BLaER1 (cell line): ENCODE measurements around the gene UBAC2.

ENCODE experiments used
- H3K27ac ChIP-seq: shearing (Covaris generic); formaldehyde crosslinking; 2 replicates; pipeline ENCODE4 v1.8.1; 2022
- H3K27me3 ChIP-seq: shearing (Covaris generic); formaldehyde crosslinking; 2 replicates; pipeline ENCODE4 v1.8.1; 2022
- H3K36me3 ChIP-seq: shearing (Covaris generic); formaldehyde crosslinking; 2 replicates; pipeline ENCODE4 v1.8.1; 2022
- H3K4me1 ChIP-seq: shearing (Covaris generic); formaldehyde crosslinking; 2 replicates; pipeline ENCODE4 v1.8.1; 2022
- H3K4me2 ChIP-seq: shearing (Covaris generic); formaldehyde crosslinking; 2 replicates; pipeline ENCODE4 v1.8.1; 2022
- H3K4me3 ChIP-seq: shearing (Covaris generic); formaldehyde crosslinking; 2 replicates; pipeline ENCODE4 v1.8.1; 2022
- H3K9ac ChIP-seq: shearing (Covaris generic); formaldehyde crosslinking; 2 replicates; pipeline ENCODE4 v1.8.1; 2022
- H3K9me3 ChIP-seq: shearing (Covaris generic); formaldehyde crosslinking; 2 replicates; pipeline ENCODE4 v1.8.1; 2022
- H4K20me1 ChIP-seq: shearing (Covaris generic); formaldehyde crosslinking; 2 replicates; pipeline ENCODE4 v1.8.1; 2022
- Cebpa-rat ChIP-seq: shearing (Covaris generic); IDR thresholded peaks from 2 replicates; pipeline ENCODE4 v1.8.1; 2022

Gene UBAC2

DNA sequence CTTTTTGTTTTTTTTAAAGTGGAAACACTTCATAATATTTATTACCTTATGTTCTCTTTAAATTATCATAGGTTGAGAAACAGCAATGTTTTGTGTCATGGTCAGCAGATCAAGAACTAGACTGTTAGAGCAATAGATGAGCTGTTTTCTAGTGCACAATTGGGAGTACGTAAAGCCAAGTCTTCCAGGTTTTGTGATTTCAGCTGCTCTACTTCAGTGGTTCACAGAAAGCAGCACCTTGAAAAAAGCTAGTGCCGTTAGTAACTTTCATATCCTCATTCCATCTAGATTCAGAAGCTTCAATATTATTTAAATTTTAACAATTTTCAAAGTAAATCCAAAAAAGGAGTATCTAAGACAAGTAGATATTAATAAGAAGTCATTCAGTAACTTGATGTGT, 55.6 kb downstream of the UBAC2 start:
- no peak overlapping the region for H3K4me3 ChIP-seq
- peak overlapping the region; percentile 59 for H3K4me2 ChIP-seq
- H3K27ac ChIP-seq: peak overlapping the region; percentile 39; the same call in 1 of the 2 replicates
- no peaks in the 10 kb centered on the region for H3K27me3 ChIP-seq
- TF ChIP-seq Cebpa-rat: no peak
- 0 out of 2 replicates have a peak, but pooled peaks cover 6% of the 10 kb centered on the region for H4K20me1 ChIP-seq
- H3K9ac ChIP-seq: no peak overlapping the region
- H3K4me1 ChIP-seq: peaks cover 73% of the 10 kb centered on the region
- H3K9me3 ChIP-seq: no peaks in the 10 kb centered on the region
- peaks cover 40% of the 10 kb centered on the region for H3K36me3 ChIP-seq

DNA sequence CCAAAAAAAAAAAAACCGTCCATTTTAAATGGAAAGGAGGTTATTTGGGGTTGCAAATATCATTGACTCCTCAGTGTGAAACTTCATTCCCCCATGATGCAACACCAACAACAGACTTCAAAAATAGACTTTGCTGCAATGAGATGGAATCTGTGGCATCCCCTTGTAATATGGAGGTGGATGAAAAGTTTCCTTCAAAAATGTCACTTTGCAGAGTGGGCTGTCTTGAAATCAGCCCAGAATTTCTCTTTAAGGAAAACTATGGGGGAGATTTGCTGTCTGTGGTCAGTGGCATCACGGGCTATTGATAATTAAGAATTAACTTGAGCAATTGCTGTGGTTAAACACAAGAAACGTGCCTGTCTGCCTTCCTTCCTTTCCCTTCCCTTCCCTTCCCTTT, 56.1 kb downstream of the UBAC2 start:
- peak overlapping the region; percentile 59 for H3K4me2 ChIP-seq
- no peak overlapping the region for H3K9ac ChIP-seq

DNA sequence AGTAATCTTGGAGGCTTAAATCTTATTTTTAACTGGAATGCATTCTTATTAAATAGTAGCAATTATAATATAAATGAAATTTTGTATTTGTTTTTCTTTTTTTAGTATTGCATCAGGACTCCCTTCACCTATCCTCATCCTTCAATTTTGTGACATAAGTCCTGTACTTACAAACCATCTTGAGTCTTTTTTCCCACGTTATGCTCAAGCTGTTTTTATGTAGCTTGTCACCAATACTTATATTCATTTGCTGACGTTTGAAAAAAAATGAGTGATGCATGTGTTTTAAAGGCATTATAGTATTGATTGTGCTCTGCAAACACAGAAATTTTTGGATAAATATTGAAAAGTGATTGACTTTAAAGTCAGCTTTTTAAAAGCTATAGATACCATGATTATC, 56.6 kb downstream of the UBAC2 start:
- peak overlapping the region; percentile 34; the same call in 1 of the 2 replicates for H3K4me3 ChIP-seq
- no peaks in the 10 kb centered on the region for H3K9me3 ChIP-seq
- no peaks in the 10 kb centered on the region for H3K27me3 ChIP-seq
- peaks cover 83% of the 10 kb centered on the region for H3K4me1 ChIP-seq
- no peak for TF ChIP-seq Cebpa-rat
- no peak overlapping the region; the same call in 1 of the 2 replicates for H3K27ac ChIP-seq
- H3K4me2 ChIP-seq: peak overlapping the region; percentile 59
- peaks cover 38% of the 10 kb centered on the region for H3K36me3 ChIP-seq
- H4K20me1 ChIP-seq: no peaks in the 10 kb centered on the region
- H3K9ac ChIP-seq: no peak overlapping the region

More for the DNA sequence above, 56.1 kb downstream of the UBAC2 start:
- Histone ChIP-seq H3K27me3 (no peaks in the 10 kb centered on the region), H3K27ac (peak overlapping the region; percentile 39), H3K4me3 (peak overlapping the region; percentile 34; the same call in 1 of the 2 replicates), H3K9me3 (no peaks in the 10 kb centered on the region), H3K36me3 (peaks cover 38% of the 10 kb centered on the region), H4K20me1 (0 out of 2 replicates have a peak, but pooled peaks cover 4% of the 10 kb centered on the region), H3K4me1 (peaks cover 77% of the 10 kb centered on the region)
- TF ChIP-seq Cebpa-rat: no peak

DNA sequence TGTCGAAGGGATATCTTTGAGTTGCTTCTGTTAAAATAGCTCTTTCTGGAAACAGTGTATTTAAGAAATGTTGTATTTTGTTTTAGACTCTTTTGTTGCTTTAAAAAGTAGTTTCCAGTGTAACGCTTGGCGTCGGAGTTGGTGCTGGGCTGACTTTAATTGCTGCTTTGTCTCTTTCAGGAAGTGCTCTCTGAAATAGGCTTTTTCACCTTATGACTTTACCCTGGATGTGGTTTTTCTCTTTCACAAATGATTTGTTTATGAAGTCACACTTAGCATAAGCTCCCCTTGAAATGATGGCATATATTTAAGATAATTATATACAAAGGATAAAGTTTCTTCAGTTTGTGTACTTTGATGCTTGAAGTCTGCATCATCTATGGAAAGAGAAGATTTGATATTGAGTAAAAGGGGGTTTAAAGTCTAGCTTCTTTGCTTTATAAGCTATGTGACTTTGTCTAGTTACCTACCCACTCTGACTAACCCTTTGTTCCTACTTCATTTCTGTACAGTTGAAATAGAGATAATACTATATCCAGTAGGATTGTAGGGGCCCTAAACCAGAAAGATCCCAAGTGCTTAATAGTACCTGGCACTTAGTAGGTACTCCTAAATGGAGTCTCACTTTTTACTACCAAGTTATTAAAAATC, 57.7 kb downstream of the UBAC2 start, which contains the start of gene GPR18:
Gene GPR18, minus strand, starts transcription at position 170 of the 651 bp plus-strand sequence. CDS start 2,507 bp downstream, outside the sequence.
- Histone ChIP-seq H3K27me3 (no peaks in the 10 kb centered on the region), H3K27ac (peak within 1 kb of the TSS; percentile 74), H3K4me3 (peak within 1 kb of the TSS; percentile 51), H3K4me2 (peak within 1 kb of the TSS; percentile 73), H3K4me1 (peaks cover 94% of the 10 kb centered on the region), H3K9ac (peak within 1 kb of the TSS; percentile 71), H3K9me3 (no peaks in the 10 kb centered on the region), H3K36me3 (peaks cover 37% of the 10 kb centered on the region), H4K20me1 (peaks cover 6% of the 10 kb centered on the region)
- no peak for TF ChIP-seq Cebpa-rat

DNA sequence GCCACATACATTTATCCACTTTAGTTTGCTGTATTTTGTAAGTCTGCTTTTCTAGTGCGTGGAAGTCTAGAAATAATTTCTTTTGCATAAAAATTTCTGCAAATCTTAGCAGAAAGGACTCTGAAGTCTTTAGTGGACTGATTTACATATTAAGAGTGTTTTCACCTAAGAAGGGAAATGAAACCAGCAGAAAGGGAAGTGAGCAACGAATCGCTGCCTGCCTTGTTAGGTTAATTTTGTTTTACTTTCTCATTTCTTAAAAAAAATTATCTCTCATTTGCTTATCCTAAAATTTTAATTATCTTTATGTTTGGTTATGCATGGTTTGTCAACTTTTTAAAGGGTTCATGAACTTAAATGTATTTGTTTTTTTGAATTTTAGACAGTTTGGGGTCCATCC, 58.3 kb downstream of the UBAC2 start:
- H3K27ac ChIP-seq: peak overlapping the region; percentile 74
- TF ChIP-seq Cebpa-rat: no peak

DNA sequence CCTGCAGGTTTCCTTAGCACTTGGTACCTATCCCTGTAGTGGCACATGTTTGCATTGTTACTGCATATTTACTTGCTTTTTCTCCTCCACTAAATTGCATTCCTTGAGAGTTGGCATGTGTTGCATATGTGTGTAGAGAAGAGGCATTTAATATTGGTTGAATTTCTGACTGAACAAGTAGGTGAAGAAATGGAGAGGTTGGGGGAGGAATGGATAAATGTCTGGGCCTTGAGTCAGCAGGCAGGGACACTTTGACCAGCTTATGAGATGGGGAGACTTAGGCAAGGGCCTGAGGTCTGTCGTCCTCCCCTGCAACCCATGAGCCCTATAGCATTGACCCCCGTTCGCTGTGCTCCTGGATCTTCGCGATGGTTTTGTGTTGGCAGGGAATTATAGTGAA, 59.6 kb downstream of the UBAC2 start:
- H3K27me3 ChIP-seq: no peaks in the 10 kb centered on the region
- peaks cover 25% of the 10 kb centered on the region for H3K36me3 ChIP-seq
- H3K4me3 ChIP-seq: no peak overlapping the region
- H3K9me3 ChIP-seq: no peaks in the 10 kb centered on the region
- peaks cover 100% of the 10 kb centered on the region for H3K4me1 ChIP-seq
- peak overlapping the region; percentile 74 for H3K27ac ChIP-seq
- H3K9ac ChIP-seq: no peak overlapping the region
- H4K20me1 ChIP-seq: peaks cover 25% of the 10 kb centered on the region
- no peak for TF ChIP-seq Cebpa-rat
- peak overlapping the region; percentile 73 for H3K4me2 ChIP-seq

More for the DNA sequence above, 58.3 kb downstream of the UBAC2 start:
- H3K4me1 ChIP-seq: peaks cover 100% of the 10 kb centered on the region
- peak overlapping the region; percentile 71; the same call in 1 of the 2 replicates for H3K9ac ChIP-seq
- peaks cover 12% of the 10 kb centered on the region for H4K20me1 ChIP-seq
- no peaks in the 10 kb centered on the region for H3K9me3 ChIP-seq
- H3K4me2 ChIP-seq: peak overlapping the region; percentile 73
- H3K27me3 ChIP-seq: no peaks in the 10 kb centered on the region
- H3K4me3 ChIP-seq: peak overlapping the region; percentile 51; the same call in 1 of the 2 replicates
- peaks cover 33% of the 10 kb centered on the region for H3K36me3 ChIP-seq

DNA sequence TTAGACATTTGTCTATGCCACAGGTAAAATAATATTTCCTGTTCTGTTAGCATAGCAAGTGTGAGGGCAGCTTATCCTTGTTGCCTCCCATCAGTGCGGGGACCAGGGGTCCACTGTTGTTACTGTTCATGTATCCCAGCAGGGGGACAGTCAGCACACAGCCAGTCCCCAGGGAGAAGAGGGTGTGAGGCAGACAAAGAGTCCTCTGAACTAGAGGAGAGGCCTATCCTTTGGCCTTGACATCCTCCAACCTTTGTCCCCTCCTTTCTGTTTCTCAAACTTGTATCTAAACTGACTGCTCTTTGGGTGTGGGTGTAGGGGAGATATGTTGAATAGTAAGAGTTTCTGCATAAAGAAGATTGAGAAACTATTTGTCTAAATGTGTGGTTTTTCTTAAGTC, 60.4 kb downstream of the UBAC2 start:
- Histone ChIP-seq H3K27me3 (no peaks in the 10 kb centered on the region), H3K9me3 (no peaks in the 10 kb centered on the region), H3K27ac (0 out of 2 replicates have a peak overlapping the region, but pooled peaks have one; percentile 44), H3K4me3 (no peak overlapping the region), H3K4me2 (peak overlapping the region; percentile 73), H3K4me1 (peaks cover 97% of the 10 kb centered on the region), H4K20me1 (peaks cover 33% of the 10 kb centered on the region), H3K9ac (no peak overlapping the region), H3K36me3 (peaks cover 21% of the 10 kb centered on the region)
- no peak for TF ChIP-seq Cebpa-rat

DNA sequence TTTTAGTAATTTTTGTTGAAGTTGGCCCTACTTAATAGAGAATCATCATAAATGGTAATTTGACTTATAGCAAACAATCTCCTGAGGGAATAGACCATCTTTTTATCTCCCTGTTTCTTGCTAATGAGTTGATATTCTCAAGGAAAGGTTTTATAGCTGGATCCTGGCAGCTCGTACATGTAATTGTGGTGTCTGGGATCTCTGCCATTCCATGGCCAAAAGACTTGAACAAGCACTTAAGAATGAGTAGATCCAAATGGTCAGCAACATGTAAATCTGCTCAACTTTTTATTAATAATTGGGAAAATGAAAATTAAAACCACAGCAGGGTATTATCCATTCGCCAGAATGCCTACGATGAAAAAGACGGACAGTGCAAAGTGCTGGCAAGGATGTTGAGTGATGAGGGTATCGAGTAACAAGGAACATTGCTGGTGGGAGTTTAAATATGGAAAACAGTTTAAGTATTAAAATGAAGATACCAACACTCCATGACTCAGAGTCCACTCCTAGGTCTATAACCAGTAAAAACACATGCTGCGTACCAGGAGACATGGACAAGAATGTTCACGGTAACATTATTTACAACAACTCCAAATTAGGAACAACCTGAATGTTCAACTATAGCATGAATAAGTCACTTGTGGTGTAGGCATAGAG, 62.6 kb downstream of the UBAC2 start:
- H3K4me3 ChIP-seq: no peak overlapping the region
- H3K27me3 ChIP-seq: no peaks in the 10 kb centered on the region
- peaks cover 55% of the 10 kb centered on the region for H4K20me1 ChIP-seq
- no peak overlapping the region for H3K9ac ChIP-seq
- H3K4me2 ChIP-seq: peak overlapping the region; percentile 71
- 0 out of 2 replicates have a peak overlapping the region, but pooled peaks have one; percentile 22 for H3K27ac ChIP-seq
- no peaks in the 10 kb centered on the region for H3K9me3 ChIP-seq
- peaks cover 97% of the 10 kb centered on the region for H3K4me1 ChIP-seq
- no peak for TF ChIP-seq Cebpa-rat
- H3K36me3 ChIP-seq: peaks cover 32% of the 10 kb centered on the region

DNA sequence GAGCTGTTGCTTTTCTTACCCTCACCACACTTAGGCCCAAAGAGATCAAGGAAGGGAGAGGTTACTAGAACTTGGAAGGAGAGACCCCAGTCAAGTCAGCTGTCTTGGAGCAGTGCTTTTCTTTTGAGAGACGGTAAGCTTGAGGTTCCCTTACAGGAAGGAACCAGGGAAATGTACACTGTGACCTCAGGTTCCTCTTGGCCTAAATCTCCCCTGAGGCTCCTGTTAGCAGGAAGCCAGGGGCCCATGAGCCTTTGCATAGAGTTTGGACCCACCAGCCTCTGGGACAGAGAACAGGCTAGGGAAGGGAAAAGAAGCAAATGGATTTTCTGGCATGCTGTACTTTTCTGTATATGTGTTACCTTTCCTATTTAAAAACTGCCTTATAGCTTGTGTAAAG, 63.4 kb downstream of the UBAC2 start:
- no peak overlapping the region for H3K4me3 ChIP-seq
- peaks cover 63% of the 10 kb centered on the region for H4K20me1 ChIP-seq
- TF ChIP-seq Cebpa-rat: no peak
- peaks cover 97% of the 10 kb centered on the region for H3K4me1 ChIP-seq
- 0 out of 2 replicates have a peak overlapping the region, but pooled peaks have one; percentile 22 for H3K27ac ChIP-seq
- no peaks in the 10 kb centered on the region for H3K27me3 ChIP-seq
- H3K9ac ChIP-seq: peak overlapping the region; percentile 13
- H3K4me2 ChIP-seq: peak overlapping the region; percentile 71
- H3K36me3 ChIP-seq: peaks cover 38% of the 10 kb centered on the region
- no peaks in the 10 kb centered on the region for H3K9me3 ChIP-seq
